Glomerular visceral epithelial cell (primary cell): Measurements from ENCODE around the gene PIP5K1C.
"Not testable (repeated sequence)": the region's sequence is repeated elsewhere in the genome, so short reads cannot be mapped to it uniquely, and the experiment has no call there.

Source experiments
- DNase-seq: peaks from one replicate; pipeline ENCODE4 v3.0.0-alpha.2; 2016; ENCODE audit errors: extremely low spot score

PIP5K1C gene

DNA sequence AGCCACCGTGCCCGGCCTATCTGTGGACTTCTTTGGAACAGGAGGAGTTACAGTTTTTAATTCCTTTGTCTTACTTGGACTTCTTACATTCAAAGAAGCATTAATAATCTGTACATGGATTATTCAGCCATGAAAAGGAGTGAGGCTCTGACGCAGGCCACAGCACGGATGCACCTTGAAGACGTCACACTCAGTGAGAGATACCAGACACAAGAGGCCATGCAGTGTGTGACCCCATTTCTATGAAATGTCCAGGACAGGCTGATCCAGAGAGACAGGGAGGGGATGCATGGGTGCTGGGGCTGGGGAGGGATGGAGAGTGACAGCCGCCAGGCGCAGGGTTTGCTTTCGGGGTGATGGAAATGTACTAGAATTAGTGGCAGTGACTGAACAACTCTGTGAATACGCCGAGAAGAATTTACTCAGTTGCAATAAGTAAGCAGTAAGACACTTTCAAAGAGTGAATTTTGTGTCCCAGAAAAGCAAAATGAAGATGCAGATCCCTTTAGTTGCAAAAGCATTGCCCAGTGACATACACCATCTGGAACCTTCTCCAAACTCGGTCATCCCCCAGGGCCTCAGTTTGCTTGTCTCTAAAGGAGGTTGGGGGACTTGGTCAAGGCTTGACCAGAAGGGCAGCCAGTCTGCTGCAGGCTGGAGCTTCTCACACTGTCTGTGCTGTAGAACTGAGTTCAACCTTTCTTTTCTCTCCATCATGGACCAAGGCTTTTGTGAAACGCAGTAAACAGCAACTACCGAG is 25.3 kb downstream of the PIP5K1C start:
- no peak for DNase-seq

DNA sequence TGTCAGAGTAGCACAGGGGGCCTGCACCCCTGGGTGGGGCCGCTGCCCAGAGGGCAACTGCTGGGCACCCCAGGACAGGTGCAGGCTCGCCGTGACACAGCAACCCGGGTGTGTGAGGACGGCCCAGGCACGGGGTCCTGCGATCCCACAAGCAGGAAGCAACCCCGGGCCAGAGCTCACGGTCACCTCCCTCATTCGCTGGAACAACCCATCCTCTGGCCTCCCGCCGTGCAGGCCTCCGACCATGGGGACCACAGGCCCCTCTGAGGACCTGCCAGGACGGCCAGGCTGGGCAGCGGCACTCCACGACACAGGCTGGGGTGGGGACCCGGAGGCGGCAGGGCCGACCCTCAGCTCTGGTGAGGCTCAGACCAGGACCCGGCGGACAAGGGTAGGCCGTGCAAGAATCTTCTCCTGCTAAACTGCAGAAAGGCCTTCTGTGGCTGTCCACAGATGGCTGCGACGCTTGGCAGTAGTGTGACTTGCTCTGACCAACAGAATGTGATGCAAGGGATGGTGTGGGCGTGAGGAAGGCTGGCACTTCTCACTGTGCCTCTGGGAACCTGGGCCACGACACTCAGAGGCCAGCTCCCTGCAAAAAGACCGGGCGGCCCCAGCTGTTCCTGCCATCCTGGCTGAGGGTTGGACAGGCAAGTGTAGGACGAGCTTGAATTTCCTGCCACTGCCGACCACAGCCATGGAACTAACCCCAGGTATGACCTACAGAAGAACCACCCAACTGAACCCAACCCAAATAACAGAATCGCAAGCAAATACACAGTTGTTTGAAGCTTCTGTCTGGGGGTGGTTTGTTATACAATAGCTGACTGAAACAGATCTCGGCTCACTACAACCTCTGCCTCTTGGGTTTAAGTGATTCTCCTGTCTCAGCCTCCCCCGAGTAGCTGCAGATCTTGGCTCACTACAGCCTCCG is 26.5 kb downstream of the PIP5K1C start:
- no peak for DNase-seq

DNA sequence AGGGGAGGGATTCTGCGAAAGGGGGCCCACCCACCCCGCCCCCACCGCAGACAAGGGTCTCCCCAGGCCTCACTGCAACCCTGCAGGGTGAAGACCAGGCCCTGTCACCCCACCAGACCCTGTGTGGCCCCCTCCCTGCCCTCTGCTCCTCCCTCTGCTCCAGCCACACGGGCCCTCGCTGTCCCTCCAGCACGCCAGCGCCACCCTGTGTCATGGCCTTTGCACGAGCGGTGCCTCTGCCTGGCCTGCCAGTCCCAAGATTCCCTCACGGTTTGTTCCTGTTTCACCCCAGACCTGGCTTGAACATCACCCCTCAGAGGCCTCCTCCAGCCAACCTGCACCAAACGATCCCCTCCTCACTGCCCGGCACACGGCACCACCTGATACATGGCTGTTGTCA is 27.3 kb downstream of the PIP5K1C start:
- no peak for DNase-seq

GRCh38 chr19:3672575-3672948 is 27.7 kb downstream of the PIP5K1C start:
- DNase-seq: no peak

DNA sequence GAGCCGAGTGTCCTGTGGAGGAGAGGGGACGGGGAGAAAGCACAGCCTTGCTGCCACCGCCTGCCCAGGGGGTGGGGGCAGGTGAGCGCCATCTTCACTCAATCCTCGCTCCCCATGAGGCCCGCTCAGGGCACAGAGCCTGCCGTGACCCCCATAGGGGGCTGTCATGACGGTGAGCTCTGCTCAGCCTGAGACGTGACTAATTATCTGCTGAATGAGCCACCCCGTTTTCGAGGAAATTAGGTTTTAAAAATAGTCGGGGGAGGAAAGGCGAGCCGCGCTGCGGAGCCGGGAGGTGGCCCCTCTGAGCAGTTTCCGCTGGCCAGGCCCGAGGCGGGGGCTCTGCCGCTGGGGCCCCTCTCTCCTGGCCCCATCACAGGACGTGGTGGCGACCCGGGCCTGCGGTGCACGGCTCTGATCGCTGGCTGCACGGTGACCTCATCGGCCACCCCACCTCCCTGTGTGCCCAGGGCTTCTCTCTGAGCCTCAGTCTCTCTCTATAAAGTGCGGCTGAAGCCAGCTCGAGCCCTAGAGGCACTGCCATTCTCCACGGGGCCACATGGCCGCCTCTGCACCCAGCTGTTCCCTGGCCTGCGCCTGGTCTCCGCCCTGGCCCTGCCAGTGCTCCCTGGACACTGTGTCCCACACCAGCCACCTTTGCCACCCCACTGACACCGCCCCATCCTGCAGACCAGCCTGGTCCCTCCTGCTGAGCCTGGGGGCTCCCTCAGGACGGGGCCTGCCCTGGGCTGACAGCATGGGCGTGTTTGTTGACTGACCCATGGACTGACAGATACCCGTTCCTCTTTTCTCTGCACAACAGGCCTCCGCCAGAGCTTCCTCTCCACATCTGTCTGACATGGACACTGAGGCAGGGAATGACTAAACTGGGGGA is 28.3 kb downstream of the PIP5K1C start:
- DNase-seq: no peak

DNA sequence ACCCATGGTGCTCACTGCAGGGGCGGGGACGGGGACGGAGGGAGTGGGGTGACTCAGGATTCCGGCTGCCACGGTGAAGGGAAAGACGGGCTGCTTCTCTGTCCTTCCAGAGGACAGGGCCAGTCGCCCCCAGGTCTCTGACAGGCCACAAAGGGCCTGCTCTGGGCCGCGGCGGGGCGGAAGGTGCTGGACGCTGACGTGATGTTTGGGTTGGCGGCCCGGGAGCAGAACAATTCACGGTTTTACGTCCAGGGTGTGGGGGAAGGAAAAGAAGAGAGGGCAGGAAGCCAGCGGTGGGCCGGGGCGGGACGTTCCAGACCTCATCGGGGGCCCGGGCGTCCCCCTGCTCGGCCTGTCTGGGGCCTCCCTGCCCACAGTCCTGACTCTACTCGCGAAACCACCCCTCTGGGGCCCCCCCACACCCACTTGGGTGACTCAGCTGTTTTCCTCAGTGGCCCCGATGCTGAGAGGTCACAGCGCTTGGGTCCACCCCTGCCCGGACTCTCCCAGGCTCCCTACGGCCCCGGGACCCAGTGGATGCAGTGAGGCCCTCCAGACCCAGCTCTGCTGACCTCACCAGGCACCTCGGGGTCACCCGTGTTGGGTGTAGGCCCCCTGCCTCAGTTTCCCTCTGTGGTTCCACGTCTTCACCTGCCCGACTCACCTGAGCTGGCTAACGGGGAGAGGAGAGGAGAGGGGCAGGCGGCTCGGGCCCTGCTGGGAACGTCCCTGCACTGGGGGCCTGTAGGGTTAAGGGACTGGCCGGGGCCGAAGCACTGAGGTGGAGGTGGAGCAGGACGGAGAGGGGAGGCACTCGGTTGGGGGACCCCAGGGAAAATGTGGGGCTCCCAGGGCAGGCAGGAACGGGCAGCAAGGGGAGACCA is 29.2 kb downstream of the PIP5K1C start:
- no peak for DNase-seq

- no peak for DNase-seq
Observed at GRCh38 chr19:3669947-3670795, 30.1 kb downstream of the PIP5K1C start.

GRCh38 chr19:3669082-3669946 is 31.0 kb downstream of the PIP5K1C start:
- no peak for DNase-seq

DNA sequence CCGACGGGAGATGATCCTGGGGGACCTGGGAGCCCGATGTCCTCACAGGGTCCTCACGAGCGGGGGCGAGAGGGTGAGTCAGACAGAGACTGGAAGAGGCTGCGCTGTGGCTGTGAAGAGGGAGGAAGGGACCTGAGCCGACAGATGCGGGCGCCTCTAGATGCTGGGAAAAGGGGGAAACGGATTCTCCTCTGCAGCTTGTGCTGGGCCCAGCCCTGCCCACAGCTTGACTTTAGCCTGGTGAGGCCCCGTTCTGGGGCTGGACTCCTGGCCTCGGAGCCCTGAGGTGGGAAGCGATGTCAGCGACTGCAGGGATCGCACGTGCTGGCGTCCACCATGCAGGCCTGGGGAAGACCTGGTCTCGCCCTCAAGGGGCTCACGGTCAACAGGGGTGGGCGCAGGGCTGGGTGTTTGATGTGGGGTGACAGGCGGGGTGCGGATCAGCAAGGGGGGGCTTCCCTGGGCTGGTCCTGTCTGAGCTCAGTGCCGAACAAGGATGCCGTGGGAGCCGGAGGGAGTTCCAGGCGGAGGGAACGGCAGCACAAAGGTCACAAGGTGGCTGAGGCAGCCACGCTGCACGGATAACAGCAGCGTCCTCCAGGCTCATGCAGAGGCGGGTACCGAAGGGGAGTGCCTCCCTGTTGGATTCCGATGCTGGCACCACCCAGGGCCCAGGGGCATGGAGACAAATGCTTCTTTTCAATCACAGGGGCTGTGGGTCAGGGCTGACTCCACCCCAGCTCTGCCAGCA is 31.8 kb downstream of the PIP5K1C start:
- DNase-seq: no peak

DNA sequence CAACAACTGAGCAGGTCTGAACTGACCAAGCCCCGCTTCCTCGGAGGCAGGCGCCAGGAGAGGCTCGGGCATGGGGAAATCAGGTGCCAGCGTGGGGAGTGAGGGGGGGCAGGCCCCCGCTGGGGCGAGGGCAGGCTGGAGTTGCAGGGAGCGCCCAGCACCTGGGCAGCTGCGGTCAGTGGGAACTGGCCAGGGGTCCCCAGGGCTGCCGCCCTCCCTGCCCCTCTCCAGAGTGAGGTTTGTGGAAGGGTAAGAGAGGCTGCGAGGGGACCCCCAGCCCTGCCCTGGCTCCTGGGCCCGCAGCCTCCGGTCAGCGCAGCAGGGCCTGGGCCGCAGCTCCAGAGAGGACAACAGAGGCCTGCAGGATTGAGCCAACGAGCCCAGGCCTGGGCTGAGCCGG is 32.5 kb downstream of the PIP5K1C start:
- DNase-seq: no peak

DNA sequence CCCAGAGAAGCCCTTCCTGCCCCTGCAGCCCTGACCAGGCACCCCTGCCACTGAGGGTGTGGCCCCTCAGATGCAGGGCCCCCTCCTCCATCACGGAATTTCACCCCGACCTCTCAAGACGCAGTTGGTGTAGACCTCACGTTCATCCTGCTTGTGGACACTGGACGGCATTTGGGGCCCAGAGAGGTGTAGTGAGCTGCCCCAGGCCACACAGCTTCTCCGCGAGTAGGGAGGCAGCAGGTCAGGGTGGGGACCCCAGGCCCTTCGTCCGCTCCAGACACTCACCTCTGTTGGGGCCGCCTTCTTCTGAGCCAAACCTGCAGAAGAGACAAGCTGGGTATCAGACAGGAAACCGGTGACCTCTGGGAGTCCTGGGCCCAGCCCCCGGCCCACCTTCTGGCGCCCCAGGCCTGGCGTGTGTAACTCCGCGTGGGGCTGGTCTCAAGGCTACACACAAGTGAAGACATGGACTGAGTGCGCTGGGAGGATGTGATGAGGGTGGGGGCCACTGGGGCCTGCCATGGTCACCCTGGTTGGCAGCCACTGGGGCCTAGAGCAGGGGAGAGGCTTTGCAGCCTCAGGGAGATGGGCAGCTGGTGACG is 33.1 kb downstream of the PIP5K1C start:
- DNase-seq: no peak

GRCh38 chr19:3666545-3666856 is 33.8 kb downstream of the PIP5K1C start:
- DNase-seq: not testable (repeated sequence)

DNA sequence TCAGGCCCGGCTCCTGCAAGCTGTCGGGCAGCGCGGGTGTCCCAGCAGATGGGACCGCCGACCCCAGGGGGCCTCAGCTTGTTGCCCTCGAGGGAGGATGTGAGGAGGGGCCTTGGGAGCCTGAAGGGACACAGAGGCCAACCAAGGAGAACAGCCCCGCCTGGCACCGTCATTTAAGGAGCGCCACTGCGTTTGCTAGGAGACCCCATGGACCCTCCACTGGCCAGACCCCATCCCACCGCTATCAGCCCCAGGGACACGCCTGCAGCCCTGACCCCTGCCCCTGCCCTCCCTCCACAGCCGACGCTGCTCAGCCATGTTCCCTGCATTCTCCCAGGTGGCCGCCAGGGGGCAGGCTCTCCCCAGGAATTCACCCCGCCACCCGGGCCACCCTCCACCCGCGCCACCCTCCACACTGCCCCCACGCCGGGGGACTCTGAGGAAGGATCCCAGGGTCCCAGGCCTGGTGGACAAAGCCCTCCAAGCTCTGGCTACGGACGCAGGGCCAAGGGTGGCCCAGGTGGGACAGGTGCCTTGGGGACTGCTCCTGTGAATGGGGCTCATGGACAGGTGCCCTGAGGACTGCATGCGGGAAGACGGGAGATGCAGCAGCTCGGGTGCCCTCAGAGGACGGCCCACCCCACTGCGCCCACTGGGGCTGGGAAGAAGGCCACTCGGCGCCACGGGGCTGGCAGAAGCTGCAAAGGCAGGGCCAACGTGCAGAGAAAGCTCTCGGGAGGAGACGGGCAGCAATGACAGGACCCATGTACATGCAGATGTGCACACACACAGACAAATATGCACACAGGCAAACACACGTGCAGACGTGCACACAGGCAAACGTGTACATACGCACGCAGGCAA is 34.4 kb downstream of the PIP5K1C start:
- peak; percentile 54 for DNase-seq

DNA sequence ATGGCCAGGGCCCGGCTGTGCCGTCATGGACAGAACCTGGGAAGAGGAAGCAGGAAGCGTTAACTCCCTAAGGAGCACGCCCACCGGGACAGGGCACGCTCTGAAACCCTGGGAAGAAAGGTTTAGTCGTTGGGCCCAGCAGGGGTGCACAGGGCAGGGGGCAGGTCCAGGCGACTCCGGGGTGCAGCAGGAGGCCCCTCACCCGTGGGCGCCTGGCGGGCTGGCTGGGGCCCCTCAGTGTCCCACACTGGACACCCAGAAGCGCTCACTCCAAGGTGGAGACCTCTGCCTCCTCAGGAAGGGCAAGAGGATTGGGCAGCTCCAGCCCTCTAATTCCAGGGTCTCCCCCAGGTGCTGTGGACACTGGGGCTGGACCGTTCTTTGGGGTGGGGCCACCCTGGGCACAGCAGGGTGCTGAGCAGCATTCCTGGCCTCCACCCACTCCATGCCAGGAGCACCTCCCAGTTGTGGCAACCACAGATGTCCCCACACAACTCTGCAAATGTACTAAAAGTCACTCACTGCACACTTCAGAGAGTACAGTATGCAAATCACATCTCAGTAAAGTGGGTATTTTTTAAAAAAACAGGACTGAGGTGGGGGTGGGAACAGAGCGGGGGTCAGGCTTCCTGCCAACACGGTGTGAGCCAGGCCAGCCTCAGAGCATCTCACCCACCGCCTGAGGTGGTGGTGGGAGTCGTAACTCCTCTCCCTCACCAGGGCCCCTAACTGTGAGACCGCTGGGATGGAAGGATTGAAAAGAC is 35.2 kb downstream of the PIP5K1C start:
- no peak for DNase-seq

- no peak for DNase-seq
Observed at GRCh38 chr19:3663838-3664237, 36.4 kb downstream of the PIP5K1C start.
